GM12801 (cell line): ENCODE data around the gene GRK1.

Source experiments
- TF ChIP-seq, protein P1 (sequence below): IDR thresholded peaks from one replicate; pipeline ENCODE4 v1.5.1; 2011; ENCODE audit warnings: control low read depth; ENCODE audit not compliant: insufficient read length; ENCODE audit errors: extremely low read depth

The GRK1 gene

DNA sequence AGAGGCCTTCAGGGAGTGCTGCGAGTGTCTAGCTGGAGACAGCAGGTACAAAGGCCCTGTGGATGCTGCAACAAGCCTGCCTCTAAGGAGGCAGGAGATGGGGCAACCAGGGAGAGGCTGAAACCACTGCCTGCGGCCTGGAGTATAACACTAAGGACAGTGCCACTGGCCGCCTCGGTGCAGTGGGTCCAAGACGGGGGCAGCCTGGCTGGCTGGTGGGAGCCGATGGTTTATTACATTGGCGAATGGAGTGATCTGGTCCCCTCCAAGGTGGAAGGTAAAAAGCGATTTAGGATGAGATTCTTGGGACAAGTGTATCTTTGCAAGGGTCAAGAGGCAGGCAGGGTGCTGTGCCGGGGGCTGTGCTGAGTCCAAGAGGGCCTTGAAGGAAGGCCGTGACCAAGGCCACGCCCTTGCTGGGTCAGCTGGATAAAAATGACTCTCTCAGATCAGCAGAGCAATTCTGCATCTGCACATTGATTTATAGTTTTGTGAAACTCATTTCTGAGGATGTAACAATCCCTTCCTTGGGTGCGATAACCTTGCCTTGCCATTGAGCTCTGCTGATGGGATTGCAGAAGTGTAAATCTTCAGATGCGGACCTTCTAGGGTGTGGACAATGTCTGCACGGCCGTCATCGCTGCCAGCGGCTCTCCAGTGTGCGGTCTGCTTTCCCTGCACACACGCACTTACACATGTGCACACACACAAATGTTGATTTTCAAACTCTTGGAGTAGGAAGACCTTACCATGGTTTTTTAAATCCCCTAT is 98.0 kb downstream of the GRK1 start:
- TF ChIP-seq, protein P1, sequence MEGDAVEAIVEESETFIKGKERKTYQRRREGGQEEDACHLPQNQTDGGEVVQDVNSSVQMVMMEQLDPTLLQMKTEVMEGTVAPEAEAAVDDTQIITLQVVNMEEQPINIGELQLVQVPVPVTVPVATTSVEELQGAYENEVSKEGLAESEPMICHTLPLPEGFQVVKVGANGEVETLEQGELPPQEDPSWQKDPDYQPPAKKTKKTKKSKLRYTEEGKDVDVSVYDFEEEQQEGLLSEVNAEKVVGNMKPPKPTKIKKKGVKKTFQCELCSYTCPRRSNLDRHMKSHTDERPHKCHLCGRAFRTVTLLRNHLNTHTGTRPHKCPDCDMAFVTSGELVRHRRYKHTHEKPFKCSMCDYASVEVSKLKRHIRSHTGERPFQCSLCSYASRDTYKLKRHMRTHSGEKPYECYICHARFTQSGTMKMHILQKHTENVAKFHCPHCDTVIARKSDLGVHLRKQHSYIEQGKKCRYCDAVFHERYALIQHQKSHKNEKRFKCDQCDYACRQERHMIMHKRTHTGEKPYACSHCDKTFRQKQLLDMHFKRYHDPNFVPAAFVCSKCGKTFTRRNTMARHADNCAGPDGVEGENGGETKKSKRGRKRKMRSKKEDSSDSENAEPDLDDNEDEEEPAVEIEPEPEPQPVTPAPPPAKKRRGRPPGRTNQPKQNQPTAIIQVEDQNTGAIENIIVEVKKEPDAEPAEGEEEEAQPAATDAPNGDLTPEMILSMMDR = no peak

DNA sequence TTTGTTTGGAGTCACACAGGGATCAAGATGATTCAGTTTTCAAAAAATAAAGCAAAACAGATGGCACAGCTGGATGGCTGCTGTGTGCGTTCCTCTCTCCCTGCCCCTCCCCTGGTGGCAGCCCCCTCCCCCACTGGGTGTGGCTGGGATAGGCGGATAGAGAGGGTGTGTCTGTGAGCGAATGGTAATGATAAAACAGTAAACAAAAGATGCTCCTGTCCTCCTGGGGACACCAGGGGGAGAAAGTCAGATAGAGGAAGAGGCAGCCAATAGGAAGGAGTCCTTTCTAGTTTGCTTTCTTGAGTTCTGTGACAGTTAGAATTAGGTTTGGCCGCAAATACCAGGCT is 98.5 kb downstream of the GRK1 start:
- TF ChIP-seq, protein P1 = no peak

DNA sequence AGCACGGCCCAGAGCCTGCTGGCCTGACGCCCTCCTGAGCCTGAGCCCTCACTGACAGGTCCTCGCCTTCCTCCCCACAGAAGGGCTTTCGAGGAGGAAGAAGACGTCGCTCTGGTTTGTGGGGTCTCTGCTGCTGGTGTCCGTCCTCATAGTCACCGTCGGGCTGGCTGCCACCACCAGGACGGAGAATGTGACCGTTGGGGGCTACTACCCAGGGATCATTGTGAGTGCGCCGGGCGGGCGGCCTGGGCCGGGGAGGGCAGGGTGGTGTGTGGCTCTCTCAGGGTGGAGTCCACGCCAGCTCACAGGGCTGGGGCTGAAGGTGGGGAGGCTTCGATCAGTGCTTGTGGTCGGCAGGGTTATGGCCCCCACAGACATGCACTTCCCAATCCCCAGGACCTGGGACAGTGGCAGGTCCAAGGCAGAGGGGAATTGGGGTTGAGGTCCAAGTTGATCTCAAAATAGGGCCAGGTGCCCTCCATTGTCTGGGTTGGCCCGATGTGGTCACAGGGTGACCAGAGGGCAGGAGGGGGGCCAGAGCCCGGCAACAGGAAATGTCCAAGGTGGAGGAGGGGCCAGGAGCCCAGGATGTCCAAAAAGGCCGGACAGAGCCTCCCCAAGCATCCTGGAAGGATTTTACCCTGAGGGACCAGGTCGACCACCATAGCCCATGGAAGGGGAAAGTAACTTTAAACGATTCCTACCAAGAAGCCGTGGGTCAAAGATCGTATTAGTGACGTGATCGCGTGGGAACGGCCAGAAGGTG is 99.2 kb downstream of the GRK1 start:
- TF ChIP-seq, protein P1 = no peak

DNA sequence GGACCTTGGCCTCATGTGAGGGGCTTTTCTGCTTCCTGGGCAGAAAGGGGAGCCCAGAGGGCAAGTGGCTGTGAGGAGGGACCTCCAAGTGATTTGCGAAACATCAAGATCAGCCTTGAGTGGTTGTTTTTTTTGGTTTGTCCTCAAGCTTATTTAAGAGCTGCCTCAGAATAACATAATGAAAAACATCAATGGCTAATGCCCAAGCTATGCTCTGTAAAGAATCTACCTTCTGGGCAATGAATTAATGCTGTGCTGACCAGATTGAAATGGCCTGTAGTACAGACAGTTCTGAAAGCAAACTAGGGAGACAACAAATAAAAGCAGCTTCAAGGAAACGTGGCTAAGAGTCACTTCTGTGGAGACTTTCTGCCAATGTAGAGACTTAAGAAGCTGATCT is 100.3 kb downstream of the GRK1 start:
- TF ChIP-seq, protein P1 = no peak

DNA sequence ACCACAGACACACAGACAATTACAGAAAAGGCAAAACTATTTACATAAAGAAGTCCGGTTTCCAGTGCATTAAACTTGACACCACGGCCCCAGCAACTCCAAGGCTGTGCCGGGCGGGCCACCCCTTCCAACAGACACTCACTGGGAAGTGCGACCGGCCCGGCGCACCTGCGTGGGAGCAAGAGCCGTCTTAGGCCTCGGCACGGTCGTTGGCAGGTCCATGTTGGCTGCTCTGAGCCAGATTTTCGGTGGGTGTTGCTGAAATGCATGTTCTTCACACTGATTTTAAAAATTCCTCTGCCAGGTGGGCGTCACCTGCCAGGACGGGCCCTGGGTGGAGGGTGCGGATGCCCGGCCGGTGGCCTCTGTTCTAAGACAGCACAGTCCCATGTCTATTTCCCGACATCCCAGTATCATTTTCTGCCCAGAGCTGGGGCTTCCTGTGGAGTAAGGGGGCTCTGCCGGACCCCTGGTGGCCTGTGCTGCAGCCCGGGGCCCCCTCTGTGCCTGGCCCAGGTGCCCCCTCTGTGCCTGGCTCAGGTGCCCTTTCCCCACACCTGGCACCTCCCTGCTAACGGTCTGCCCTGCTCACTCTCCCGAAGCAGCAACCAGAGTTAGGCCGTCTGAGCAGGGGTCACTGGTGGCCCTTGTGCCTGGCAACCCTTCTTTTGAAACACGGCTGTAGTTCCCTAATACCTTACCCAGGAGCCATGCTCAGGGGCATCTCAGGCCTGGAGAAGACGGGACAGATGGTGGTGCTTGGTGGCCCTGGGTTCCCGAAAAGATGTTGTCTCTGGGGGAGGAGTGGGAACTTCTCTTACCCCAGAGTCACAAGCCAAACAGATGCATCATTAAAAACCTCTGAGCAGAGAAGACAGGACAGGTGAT is 101.2 kb downstream of the GRK1 start:
- TF ChIP-seq, protein P1 = no peak

DNA sequence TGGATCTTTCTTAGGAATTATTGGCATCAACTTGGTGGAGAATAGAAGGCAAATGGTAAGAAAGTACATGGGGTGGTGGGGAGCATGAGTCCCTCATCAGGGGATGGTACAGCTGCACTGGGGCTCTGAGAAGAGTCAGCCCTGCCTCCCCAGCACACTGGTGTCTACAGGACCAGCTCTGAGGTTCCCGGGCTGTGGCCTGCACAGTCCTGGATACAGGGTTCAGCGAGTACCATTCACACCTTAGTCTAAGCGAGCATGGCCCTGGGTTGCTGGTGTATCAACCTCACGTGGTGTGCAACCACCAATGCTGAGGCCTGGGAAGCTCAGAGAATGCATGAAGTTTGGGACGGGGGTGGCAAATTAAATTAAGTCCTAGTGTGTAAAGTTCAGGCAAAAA is 102.1 kb downstream of the GRK1 start:
- TF ChIP-seq, protein P1 = no peak

DNA sequence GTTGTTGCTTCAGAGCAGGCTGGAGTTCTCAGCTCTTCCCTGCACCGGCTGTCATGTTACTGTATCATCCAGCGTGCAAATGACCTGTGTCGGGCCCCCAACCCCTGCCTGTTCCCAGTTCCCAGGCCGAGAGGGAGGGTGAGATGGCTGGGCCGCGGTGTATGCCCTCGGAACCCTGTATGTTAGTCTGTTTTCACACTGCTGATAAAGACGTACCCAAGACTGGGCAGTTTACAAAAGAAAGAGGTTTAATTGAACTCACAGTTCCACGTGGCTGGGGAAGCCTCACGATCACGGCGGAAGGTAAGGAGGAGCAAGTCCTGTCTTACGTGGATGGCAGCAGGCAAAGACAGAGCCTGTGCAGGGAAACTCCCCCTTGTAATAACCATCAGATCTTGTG is 102.9 kb downstream of the GRK1 start:
- TF ChIP-seq, protein P1 = no peak
